PC-3 (cell line): ENCODE measurements around the gene OXNAD1. TPM values are rescaled to one million over a fixed set of nuclear protein-coding genes. Genes with fewer than 3 reads are reported as not detected.

ENCODE experiments used
- ATAC-seq: fragments of 200-7000 bp; cut with Tn5 transposase; 2 replicates; pipeline ENCODE4 v1.9.1; 2020; ENCODE audit warnings: mild to moderate bottlenecking, moderate library complexity
- BruUV-seq: library from RNA; stranded (reverse); fragments of 400-500 nt; replicated peaks from 2 replicates; lab custom pipeline; 2021; lab: Mats Ljungman, UMichigan
- CTCF ChIA-PET: fragments of 300-600 bp; sonication (Branson Sonifier 250); formaldehyde crosslinking; loops from one replicate; lab custom pipeline; 2022; ENCODE audit warnings: antibody characterized with exemption; lab: Charles Lee
- POLR2A ChIA-PET: fragments of 300-600 bp; sonication (Branson Sonifier 250); formaldehyde crosslinking; loops from one replicate; lab custom pipeline; 2022; ENCODE audit warnings: antibody characterized with exemption; ENCODE audit not compliant: unreplicated experiment; lab: Charles Lee
- DNase-seq: peaks from one replicate; pipeline ENCODE4 v3.0.0-alpha.2; 2015
- H2AFZ ChIP-seq: fragments of 300-600 bp; sonication (generic); 2 replicates; pipeline ENCODE4 v1.6.0; 2016; ENCODE audit warnings: antibody characterized with exemption, low read length
- H3F3A ChIP-seq: fragments of 300-600 bp; sonication (generic); one replicate; pipeline ENCODE4 v1.6.0; 2017; ENCODE audit warnings: antibody characterized with exemption, low read length, control low read depth, mild to moderate bottlenecking; ENCODE audit not compliant: unreplicated experiment
- H3K27ac ChIP-seq: fragments of 300-600 bp; sonication (generic); 2 replicates; pipeline ENCODE4 v1.5.1; 2016; ENCODE audit warnings: mild to moderate bottlenecking, low read length
- H3K27me3 ChIP-seq: fragments of 300-600 bp; sonication (generic); 2 replicates; pipeline ENCODE4 v1.6.1; 2016; ENCODE audit warnings: low read length, mixed read lengths
- H3K36me3 ChIP-seq: fragments of 300-600 bp; sonication (generic); 2 replicates; pipeline ENCODE4 v1.6.1; 2016; ENCODE audit warnings: low read depth, mixed run types, low read length, mixed read lengths
- H3K4me1 ChIP-seq: fragments of 300-600 bp; sonication (generic); 2 replicates; pipeline ENCODE4 v1.5.1; 2016; ENCODE audit warnings: low read length; ENCODE audit not compliant: insufficient read depth
- H3K4me2 ChIP-seq: fragments of 300-600 bp; sonication (generic); 2 replicates; pipeline ENCODE4 v1.6.0; 2016; ENCODE audit warnings: low read length
- H3K4me3 ChIP-seq: fragments of 300-600 bp; sonication (generic); 2 replicates; pipeline ENCODE4 v1.5.1; 2016; ENCODE audit warnings: mild to moderate bottlenecking, low read length, mixed read lengths
- H3K79me2 ChIP-seq: fragments of 300-600 bp; sonication (generic); 2 replicates; pipeline ENCODE4 v1.6.1; 2017; ENCODE audit warnings: low read length, mixed read lengths
- H3K9ac ChIP-seq: fragments of 300-600 bp; sonication (generic); 2 replicates; pipeline ENCODE4 v1.6.0; 2016; ENCODE audit warnings: mild to moderate bottlenecking, low read length
- H3K9me2 ChIP-seq: fragments of 300-600 bp; sonication (generic); replicated peaks from 2 replicates; pipeline ENCODE4 v1.6.1; 2016; ENCODE audit warnings: mixed run types, low read length, mixed read lengths
- H3K9me3 ChIP-seq: fragments of 300-600 bp; sonication (generic); 2 replicates; pipeline ENCODE4 v1.6.1; 2016; ENCODE audit warnings: low read length, mixed read lengths
- H4K20me1 ChIP-seq: fragments of 300-600 bp; sonication (generic); 2 replicates; pipeline ENCODE4 v1.6.1; 2016; ENCODE audit warnings: low read length, mixed read lengths
- EZH2 ChIP-seq: fragments of 300-600 bp; sonication (generic); IDR thresholded peaks from one replicate; pipeline ENCODE4 v1.6.1; 2017; ENCODE audit warnings: antibody characterized with exemption, mild to moderate bottlenecking, low read length; ENCODE audit not compliant: unreplicated experiment
- EZH2phosphoT487 ChIP-seq: fragments of 300-600 bp; sonication (generic); IDR thresholded peaks from 2 replicates; pipeline ENCODE4 v1.6.1; 2018; ENCODE audit warnings: mild to moderate bottlenecking, antibody characterized with exemption, low read length, borderline replicate concordance
- intact Hi-C: fragments of 100-400 bp; cut with micrococcal nuclease; formaldehyde crosslinking; loops from 2 replicates; pipeline ENCODE4 v1.9.0; 2023
- total RNA-seq: library from RNA; depleted of rRNA; stranded (reverse); fragments of >200 nt; gene quantifications from 2 replicates; pipeline ENCODE4 v1.2.3, GENCODE V29; 2014
- TF ChIP-seq, protein P1 (sequence below): fragments of 300-600 bp; sonication (generic); conservative IDR thresholded peaks from 2 replicates; pipeline ENCODE4 v1.5.1; 2017; ENCODE audit warnings: antibody characterized with exemption, low read depth, mild to moderate bottlenecking, low read length

The OXNAD1 gene
- total RNA-seq, 1 experiment from 2014 or later: 20.5 TPM

DNA sequence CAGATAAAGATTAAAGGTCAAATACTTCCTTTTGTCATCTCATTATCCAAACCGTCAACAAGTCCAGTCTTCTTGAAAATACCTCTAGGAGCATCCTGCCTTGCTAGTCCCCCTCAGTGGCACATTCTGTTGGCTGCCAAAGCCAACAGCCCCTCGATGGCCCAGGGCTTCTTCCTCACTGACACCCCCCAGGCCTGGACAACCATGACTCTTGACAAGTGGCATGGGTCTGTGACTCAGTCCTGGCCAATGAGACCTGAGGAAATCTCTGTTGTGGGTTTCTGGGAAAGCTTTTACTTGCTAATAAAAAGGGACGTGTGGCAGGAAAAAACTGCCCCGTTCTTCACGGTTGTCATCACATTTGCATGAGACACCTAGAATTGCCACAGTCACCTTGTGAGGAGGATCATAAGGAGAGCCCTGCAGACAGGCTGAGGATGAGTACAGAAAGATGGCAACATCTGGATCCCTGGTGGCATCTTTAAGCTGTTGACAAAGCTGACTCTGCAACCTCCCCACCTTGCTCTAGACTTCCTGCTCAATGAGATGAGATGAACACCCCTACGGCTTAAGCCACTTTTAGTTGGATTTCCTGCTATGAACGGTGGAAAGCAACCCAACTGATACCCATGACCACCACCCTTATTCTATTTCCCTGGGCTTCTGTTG lies 81.5 kb downstream of the OXNAD1 start:
- no peak overlapping the region for H3K27ac ChIP-seq
- no peaks in the 10 kb centered on the region for H3F3A ChIP-seq
- intact Hi-C loops: no loop called here
- H3K36me3 ChIP-seq: no peaks in the 10 kb centered on the region
- H2AFZ ChIP-seq: no peak overlapping the region
- no peak for DNase-seq
- H3K79me2 ChIP-seq: no peaks in the 10 kb centered on the region
- no peaks in the 10 kb centered on the region for H4K20me1 ChIP-seq
- ATAC-seq: no peak
- ChIA-PET CTCF (no interaction called here), POLR2A (no interaction called here)
- no peaks in the 10 kb centered on the region for H3K4me1 ChIP-seq
- no peak overlapping the region for H3K4me3 ChIP-seq
- no peak overlapping the region for H3K9ac ChIP-seq
- H3K9me3 ChIP-seq: no peaks in the 10 kb centered on the region
- TF ChIP-seq EZH2: no peak
- TF ChIP-seq, protein P1, sequence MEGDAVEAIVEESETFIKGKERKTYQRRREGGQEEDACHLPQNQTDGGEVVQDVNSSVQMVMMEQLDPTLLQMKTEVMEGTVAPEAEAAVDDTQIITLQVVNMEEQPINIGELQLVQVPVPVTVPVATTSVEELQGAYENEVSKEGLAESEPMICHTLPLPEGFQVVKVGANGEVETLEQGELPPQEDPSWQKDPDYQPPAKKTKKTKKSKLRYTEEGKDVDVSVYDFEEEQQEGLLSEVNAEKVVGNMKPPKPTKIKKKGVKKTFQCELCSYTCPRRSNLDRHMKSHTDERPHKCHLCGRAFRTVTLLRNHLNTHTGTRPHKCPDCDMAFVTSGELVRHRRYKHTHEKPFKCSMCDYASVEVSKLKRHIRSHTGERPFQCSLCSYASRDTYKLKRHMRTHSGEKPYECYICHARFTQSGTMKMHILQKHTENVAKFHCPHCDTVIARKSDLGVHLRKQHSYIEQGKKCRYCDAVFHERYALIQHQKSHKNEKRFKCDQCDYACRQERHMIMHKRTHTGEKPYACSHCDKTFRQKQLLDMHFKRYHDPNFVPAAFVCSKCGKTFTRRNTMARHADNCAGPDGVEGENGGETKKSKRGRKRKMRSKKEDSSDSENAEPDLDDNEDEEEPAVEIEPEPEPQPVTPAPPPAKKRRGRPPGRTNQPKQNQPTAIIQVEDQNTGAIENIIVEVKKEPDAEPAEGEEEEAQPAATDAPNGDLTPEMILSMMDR: no peak
- TF ChIP-seq EZH2phosphoT487: no peak
- H3K27me3 ChIP-seq: no peaks in the 10 kb centered on the region
- H3K4me2 ChIP-seq: no peak overlapping the region
- no peaks in the 10 kb centered on the region for H3K9me2 ChIP-seq
- BruUV-seq: no TSS peak

DNA sequence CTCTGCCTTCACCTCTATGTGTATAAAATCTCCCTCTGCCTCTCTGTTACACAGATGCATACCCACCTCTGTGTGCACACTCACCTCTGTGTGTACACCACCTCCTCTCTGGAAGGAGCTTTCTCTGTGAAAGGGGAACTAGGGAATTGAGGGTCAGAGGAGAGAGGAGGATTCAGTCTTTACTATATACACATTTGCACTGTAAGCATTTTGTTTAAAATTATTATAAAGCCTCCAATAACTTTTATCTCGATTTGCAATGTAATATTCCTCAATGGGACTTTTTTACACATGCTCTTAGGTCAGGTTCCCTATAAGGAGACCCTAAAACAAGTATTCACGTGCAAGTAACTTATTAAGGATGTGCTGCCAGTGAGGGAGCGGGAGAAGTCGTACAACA lies 82.5 kb downstream of the OXNAD1 start:
- H3K9ac ChIP-seq: no peak overlapping the region
- H3K9me3 ChIP-seq: no peaks in the 10 kb centered on the region
- no peak for ATAC-seq
- no peaks in the 10 kb centered on the region for H3K79me2 ChIP-seq
- TF ChIP-seq, protein P1: no peak
- TF ChIP-seq EZH2phosphoT487 (no peak), EZH2 (no peak)
- H3K4me2 ChIP-seq: no peak overlapping the region
- H3K4me3 ChIP-seq: no peak overlapping the region
- H3K9me2 ChIP-seq: no peaks in the 10 kb centered on the region
- H3F3A ChIP-seq: no peaks in the 10 kb centered on the region
- no peak for DNase-seq
- no peaks in the 10 kb centered on the region for H3K4me1 ChIP-seq
- ChIA-PET POLR2A (no interaction called here), CTCF (no interaction called here)
- BruUV-seq: no TSS peak
- intact Hi-C loops: no loop called here
- no peaks in the 10 kb centered on the region for H3K27me3 ChIP-seq
- H3K27ac ChIP-seq: no peak overlapping the region
- H4K20me1 ChIP-seq: no peaks in the 10 kb centered on the region
- H3K36me3 ChIP-seq: no peaks in the 10 kb centered on the region
- H2AFZ ChIP-seq: no peak overlapping the region

DNA sequence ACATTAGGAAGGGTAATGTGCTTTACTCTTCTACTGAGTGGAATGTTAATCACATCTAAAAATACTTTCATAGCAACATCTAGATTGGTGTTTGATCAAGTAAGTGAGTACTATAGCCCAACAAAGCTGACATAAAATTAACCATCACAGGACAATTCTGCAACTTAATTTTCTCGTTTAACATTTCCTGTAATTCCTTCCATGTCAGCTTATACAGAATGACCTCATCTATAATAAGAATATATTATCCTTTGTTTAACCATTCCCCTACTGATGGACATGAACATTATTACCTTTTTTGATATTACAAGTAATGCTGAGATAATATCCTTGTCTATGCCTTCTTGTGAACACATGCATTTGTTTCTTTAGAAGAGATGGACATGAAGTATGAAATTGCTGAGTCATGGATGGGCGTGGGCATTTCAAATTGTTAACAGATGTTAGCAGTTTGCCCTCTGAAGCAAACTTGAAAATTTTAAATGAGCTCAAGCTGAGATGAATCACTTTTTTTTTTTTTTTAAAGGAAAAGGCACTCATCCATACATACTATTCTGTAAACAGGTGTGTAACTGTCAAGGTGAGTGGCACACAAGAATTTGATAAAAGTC lies 85.1 kb downstream of the OXNAD1 start:
- CTCF ChIA-PET: no interaction called here
- Histone ChIP-seq H3K36me3 (no peaks in the 10 kb centered on the region), H4K20me1 (no peaks in the 10 kb centered on the region), H3K4me3 (no peak overlapping the region), H2AFZ (no peak overlapping the region), H3K4me2 (no peak overlapping the region), H3K9me2 (no peaks in the 10 kb centered on the region), H3K27ac (no peak overlapping the region), H3K9me3 (no peaks in the 10 kb centered on the region), H3K4me1 (no peaks in the 10 kb centered on the region), H3K27me3 (no peaks in the 10 kb centered on the region), H3K79me2 (no peaks in the 10 kb centered on the region), H3F3A (no peaks in the 10 kb centered on the region), H3K9ac (no peak overlapping the region)
- POLR2A ChIA-PET: interaction anchor here (0.7 kb wide), 1 partner anchor 58 kb away, joined by 3 read pairs; no protein-coding TSS in a partner anchor
- TF ChIP-seq EZH2 (no peak), EZH2phosphoT487 (no peak)
- TF ChIP-seq, protein P1: no peak
- DNase-seq (no peak), ATAC-seq (no peak)
- intact Hi-C loops: no loop called here
- no TSS peak for BruUV-seq
